Stomach (tissue), 4 donors: ENCODE data around the gene CNTROB.

Experiments
- EP300 ChIP-seq: sonication (generic); formaldehyde crosslinking; IDR thresholded peaks from one replicate; pipeline ENCODE4 v1.6.1; 2017; ENCODE audit warnings: antibody characterized with exemption
- POLR2A ChIP-seq, 4 donors: fragments of 450-650 bp; IDR thresholded peaks; one replicate each; pipeline ENCODE4 v1.6.1; 2016; ENCODE audit warnings: antibody characterized with exemption in 4 of 4, control low read depth in 2 of 4, mild to moderate bottlenecking in 1 of 4, moderate library complexity in 1 of 4
- TF ChIP-seq, protein P1 (sequence below), 7 experiments: fragments of 450-650 bp in 4 of 7; fragments of 200-600 bp in 3 of 7; sonication (generic) in 3 of 7; IDR thresholded peaks; one replicate each; pipeline ENCODE4 v1.5.1; 2016 to 2019; ENCODE audit warnings: antibody characterized with exemption in 7 of 7, control low read depth in 2 of 7, mild to moderate bottlenecking in 1 of 7

DNA sequence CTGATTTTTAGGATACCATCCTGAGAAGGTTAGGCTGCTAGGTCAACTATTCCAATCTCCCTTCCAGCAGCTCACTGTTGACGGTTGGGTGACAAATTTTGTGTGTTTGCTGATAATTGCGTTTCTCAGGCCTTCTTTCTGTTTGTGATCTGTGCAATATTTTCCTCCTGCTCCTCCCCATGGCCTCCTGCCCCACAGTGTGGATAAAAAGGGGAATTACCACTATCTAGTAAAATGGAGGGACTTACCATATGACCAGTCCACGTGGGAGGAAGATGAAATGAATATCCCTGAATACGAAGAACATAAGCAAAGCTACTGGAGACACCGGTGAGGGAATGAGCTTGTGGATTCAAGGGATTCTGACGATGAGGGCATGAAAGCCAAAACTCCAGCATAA, 34.2 kb upstream of the CNTROB start:
- TF ChIP-seq, protein P1, sequence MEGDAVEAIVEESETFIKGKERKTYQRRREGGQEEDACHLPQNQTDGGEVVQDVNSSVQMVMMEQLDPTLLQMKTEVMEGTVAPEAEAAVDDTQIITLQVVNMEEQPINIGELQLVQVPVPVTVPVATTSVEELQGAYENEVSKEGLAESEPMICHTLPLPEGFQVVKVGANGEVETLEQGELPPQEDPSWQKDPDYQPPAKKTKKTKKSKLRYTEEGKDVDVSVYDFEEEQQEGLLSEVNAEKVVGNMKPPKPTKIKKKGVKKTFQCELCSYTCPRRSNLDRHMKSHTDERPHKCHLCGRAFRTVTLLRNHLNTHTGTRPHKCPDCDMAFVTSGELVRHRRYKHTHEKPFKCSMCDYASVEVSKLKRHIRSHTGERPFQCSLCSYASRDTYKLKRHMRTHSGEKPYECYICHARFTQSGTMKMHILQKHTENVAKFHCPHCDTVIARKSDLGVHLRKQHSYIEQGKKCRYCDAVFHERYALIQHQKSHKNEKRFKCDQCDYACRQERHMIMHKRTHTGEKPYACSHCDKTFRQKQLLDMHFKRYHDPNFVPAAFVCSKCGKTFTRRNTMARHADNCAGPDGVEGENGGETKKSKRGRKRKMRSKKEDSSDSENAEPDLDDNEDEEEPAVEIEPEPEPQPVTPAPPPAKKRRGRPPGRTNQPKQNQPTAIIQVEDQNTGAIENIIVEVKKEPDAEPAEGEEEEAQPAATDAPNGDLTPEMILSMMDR (IDR thresholded peaks at IDR 0.05) = peak in 4 of 7 experiments; percentile 7 to 62 (median 42)
- TF ChIP-seq POLR2A (IDR thresholded peaks at IDR 0.05) (no peak), EP300 (no peak)
